Keratinocyte (primary cell): ENCODE results near the gene FIGNL1. TPM values are rescaled to one million over a fixed set of nuclear protein-coding genes. Genes with fewer than 3 reads are reported as not detected.

Experiments
- DNase-seq: peaks from one replicate; pipeline ENCODE4 v3.0.0-alpha.2; 2011; ENCODE audit warnings: low read depth, missing footprints, low spot score
- FAIRE-seq: peaks from 2 replicates; lab custom pipeline; 2011; peaks lifted over from hg19 to GRCh38; lab: Jason Lieb, UNC
- H2AFZ ChIP-seq: 2 replicates; pipeline ENCODE4 v1.6.0; 2012; ENCODE audit warnings: low read length, control low read depth, inconsistent platforms; ENCODE audit not compliant: control insufficient read depth
- H3K27ac ChIP-seq: 2 replicates; pipeline ENCODE4 v1.5.1; 2011; ENCODE audit warnings: low read length; ENCODE audit not compliant: control insufficient read depth, insufficient read depth
- H3K27me3 ChIP-seq: 3 replicates; pipeline ENCODE4 v1.6.0; 2011; ENCODE audit warnings: low read length; ENCODE audit not compliant: control insufficient read depth, insufficient read depth; ENCODE audit errors: extremely low read depth
- H3K36me3 ChIP-seq, 2 experiments: 2 replicates in 1 of 2; 3 replicates in 1 of 2; pipeline ENCODE4 v1.5.1; 2011; ENCODE audit warnings: low read length in 2 of 2, mild to moderate bottlenecking in 1 of 2; ENCODE audit not compliant: control insufficient read depth in 2 of 2, insufficient read depth in 2 of 2; ENCODE audit errors: extremely low read depth in 1 of 2
- H3K4me1 ChIP-seq: 3 replicates; pipeline ENCODE4 v1.5.1; 2011; ENCODE audit warnings: low read length; ENCODE audit not compliant: control insufficient read depth, insufficient read depth; ENCODE audit errors: extremely low read depth
- H3K4me2 ChIP-seq: 3 replicates; pipeline ENCODE4 v1.6.0; 2011; ENCODE audit warnings: low read depth, low read length; ENCODE audit not compliant: control insufficient read depth, insufficient read depth; ENCODE audit errors: extremely low read depth
- H3K4me3 ChIP-seq, 3 experiments: fragments of 200-600 bp in 1 of 3; sonication (generic) in 1 of 3; 2 replicates in 2 of 3; 3 replicates in 1 of 3; pipeline ENCODE4 v1.5.1; 2011 to 2016; ENCODE audit warnings: low read length in 3 of 3, mild to moderate bottlenecking in 3 of 3, control low read depth in 2 of 3, inconsistent platforms in 1 of 3, low read depth in 1 of 3, mixed read lengths in 1 of 3, mixed run types in 1 of 3, moderate library complexity in 1 of 3; ENCODE audit not compliant: control insufficient read depth in 2 of 3, insufficient read depth in 2 of 3; ENCODE audit errors: extremely low read depth in 1 of 3
- H3K79me2 ChIP-seq: 2 replicates; pipeline ENCODE4 v1.6.0; 2012; ENCODE audit warnings: low read length; ENCODE audit not compliant: control insufficient read depth, insufficient read depth
- H3K9ac ChIP-seq: 3 replicates; pipeline ENCODE4 v1.6.0; 2011; ENCODE audit warnings: low read length; ENCODE audit not compliant: control insufficient read depth, insufficient read depth; ENCODE audit errors: extremely low read depth
- H3K9me1 ChIP-seq: 3 replicates; pipeline ENCODE4 v1.6.0; 2011; ENCODE audit warnings: low read length; ENCODE audit not compliant: control insufficient read depth, insufficient read depth; ENCODE audit errors: extremely low read depth
- H3K9me3 ChIP-seq: 2 replicates; pipeline ENCODE4 v1.5.1; 2012; ENCODE audit warnings: low read depth, low read length; ENCODE audit not compliant: control insufficient read depth
- H4K20me1 ChIP-seq: 3 replicates; pipeline ENCODE4 v1.6.0; 2011; ENCODE audit warnings: low read length; ENCODE audit not compliant: control insufficient read depth, insufficient read depth; ENCODE audit errors: extremely low read depth
- CTCF ChIP-seq, 3 experiments: IDR thresholded peaks in 1 of 3; conservative IDR thresholded peaks in 1 of 3; optimal IDR thresholded peaks in 1 of 3; 2 replicates in 2 of 3; 3 replicates in 1 of 3; pipeline versions ENCODE3 to v1.5.1; 2011; ENCODE audit warnings: low read length in 3 of 3, mild to moderate bottlenecking in 3 of 3, moderate library complexity in 2 of 3, control low read depth in 1 of 3, inconsistent platforms in 1 of 3; ENCODE audit not compliant: insufficient read depth in 2 of 3; ENCODE audit errors: extremely low read depth in 1 of 3
- EZH2 ChIP-seq: IDR thresholded peaks from one replicate; pipeline ENCODE4 v1.6.1; 2012; ENCODE audit warnings: inconsistent platforms, mild to moderate bottlenecking, low read length, moderate library complexity
- dilution Hi-C: fragments of 300-500 bp; cut with MboI; formaldehyde crosslinking; loops from one replicate; pipeline ENCODE4 v1.7.0; 2020; ENCODE audit warnings: low sequenced_read_pairs; ENCODE audit not compliant: extremely low pct_ligation_motif_present
- polyA plus RNA-seq, 5 experiments: library from polyadenylated mRNA; depleted of rRNA in 3 of 5; stranded (reverse) in 3 of 5; stranded (forward) in 1 of 5; unstranded in 1 of 5; fragments of >200 nt; gene quantifications; 1 replicate in 1 of 5; 2 replicates in 3 of 5; 3 replicates in 1 of 5; pipeline versions ENCODE4 v1.2.1 to v1.2.3, GENCODE V29; 2011 to 2012; ENCODE audit warnings: missing spikeins in 2 of 5, low read depth in 1 of 5, low replicate concordance in 1 of 5

The FIGNL1 gene
- polyA plus RNA-seq, 1 donor (not counting 4 experiments of a cell fraction or from before 2014, with no cell fraction given) = 12.7 TPM

- Histone ChIP-seq H3K9ac (no peak overlapping the region), H3K36me3 (no peaks in the 10 kb centered on the region), H2AFZ (no peak overlapping the region), H3K4me1 (no peaks in the 10 kb centered on the region), H3K27ac (no peak overlapping the region), H3K4me2 (no peak overlapping the region), H3K79me2 (no peaks in the 10 kb centered on the region), H3K9me3 (no peaks in the 10 kb centered on the region), H3K27me3 (peaks cover 11% of the 10 kb centered on the region), H3K9me1 (no peaks in the 10 kb centered on the region), H3K4me3 (no peak overlapping the region), H4K20me1 (no peaks in the 10 kb centered on the region)
- TF ChIP-seq CTCF (optimal IDR thresholded peaks at IDR 0.05 in 1 of 3, IDR thresholded peaks at IDR 0.05 in 1 of 3, conservative IDR thresholded peaks at IDR 0.05 in 1 of 3; ENCODE audit: extremely low read depth in 1 of 3, insufficient read depth in 2 of 3, low read length in 3 of 3) = no peak
- TF ChIP-seq EZH2 = no peak
- dilution Hi-C loops = no loop called here
- DNase-seq (no peak), FAIRE-seq (no peak)
Measured at GRCh38 chr7:50466815-50467585, 16.9 kb upstream of the FIGNL1 start.

DNA sequence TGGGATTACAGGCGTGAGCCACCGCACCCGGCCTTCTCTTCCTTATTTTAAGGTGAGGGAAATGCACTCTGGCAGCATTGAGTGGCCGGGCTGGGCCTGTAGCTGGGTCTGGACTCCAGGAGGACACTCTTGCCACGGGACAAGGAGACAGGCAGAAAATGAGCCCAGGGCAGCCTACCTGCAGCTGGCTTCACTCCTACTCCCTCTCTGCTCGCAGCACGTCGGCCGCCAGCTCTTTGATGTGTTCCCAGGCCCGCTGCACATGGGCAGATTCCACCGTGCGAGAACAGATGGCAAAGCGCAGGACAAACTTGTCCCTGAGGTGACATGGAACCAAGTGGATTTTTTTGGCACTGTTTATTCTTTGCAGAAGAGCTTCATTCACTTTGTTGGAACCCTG, 12.9 kb upstream of the FIGNL1 start:
- Histone ChIP-seq H3K27me3 (peaks cover 11% of the 10 kb centered on the region), H3K79me2 (no peaks in the 10 kb centered on the region), H2AFZ (no peak overlapping the region), H3K27ac (no peak overlapping the region), H3K9me1 (no peaks in the 10 kb centered on the region), H3K9me3 (no peaks in the 10 kb centered on the region), H3K4me3 (no peak overlapping the region), H3K36me3 (no peaks in the 10 kb centered on the region), H3K4me2 (no peak overlapping the region), H3K9ac (no peak overlapping the region), H4K20me1 (no peaks in the 10 kb centered on the region), H3K4me1 (no peaks in the 10 kb centered on the region)
- TF ChIP-seq EZH2 = no peak
- no peak for TF ChIP-seq CTCF (optimal IDR thresholded peaks at IDR 0.05 in 1 of 3, IDR thresholded peaks at IDR 0.05 in 1 of 3, conservative IDR thresholded peaks at IDR 0.05 in 1 of 3; ENCODE audit: extremely low read depth in 1 of 3, insufficient read depth in 2 of 3, low read length in 3 of 3)
- dilution Hi-C loops = no loop called here
- DNase-seq (no peak), FAIRE-seq (no peak)
